ENCODE results near the gene FAM110A. TPM values are rescaled to one million over a fixed set of nuclear protein-coding genes. Genes with fewer than 3 reads are reported as not detected.

The FAM110A gene
- total RNA-seq, 4 donors from 2014 or later, result 2.9 to 5.2 (median 3.1) TPM

DNA sequence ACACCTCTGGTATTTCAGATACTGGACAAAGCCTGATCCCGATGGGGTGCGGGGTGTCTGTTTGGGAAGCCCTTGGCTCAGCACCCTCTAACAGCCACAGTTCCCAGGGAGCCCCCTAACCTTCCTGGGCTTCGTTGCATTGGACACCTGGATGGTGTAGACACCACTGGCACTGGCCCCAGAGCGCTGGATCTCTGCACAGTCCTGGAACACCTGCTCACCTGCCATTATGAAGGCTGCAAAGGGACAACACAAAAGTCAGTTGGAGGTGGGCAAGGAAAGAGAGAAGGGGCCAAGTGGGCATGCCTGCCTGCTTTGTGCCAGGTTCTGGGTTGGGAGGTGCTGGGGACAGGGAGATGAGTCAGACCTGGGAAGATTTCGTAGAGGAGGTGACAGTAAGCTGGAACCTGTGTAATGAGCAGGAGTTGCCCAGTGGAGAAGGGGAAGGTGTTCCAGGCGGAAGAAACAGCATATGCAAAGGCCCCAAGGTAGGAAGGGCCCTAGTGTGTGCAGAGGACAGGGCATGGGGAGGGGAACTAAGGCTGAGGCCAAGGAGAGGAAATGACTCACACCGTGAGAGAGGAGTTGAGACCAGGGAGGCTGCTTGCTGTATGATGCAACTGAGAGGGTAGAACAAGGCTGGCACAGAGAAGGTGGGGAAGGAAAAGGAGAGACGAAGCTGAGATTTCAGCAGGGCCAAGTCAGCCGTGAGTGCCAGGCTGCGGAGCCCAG lies 47.7 kb downstream of the FAM110A start:
- TF ChIP-seq CTCF (IDR thresholded peaks at IDR 0.05), result no peak
- ATAC-seq (ENCODE audit: low FRiP score) (no peak), DNase-seq (ENCODE audit: low spot score) (no peak)

- ATAC-seq (ENCODE audit: low FRiP score), result no peak
- DNase-seq (ENCODE audit: low spot score), result no peak
- no peak for TF ChIP-seq CTCF (IDR thresholded peaks at IDR 0.05)
Measured at GRCh38 chr20:881783-882144, 48.2 kb downstream of the FAM110A start.

- no peak for TF ChIP-seq CTCF (IDR thresholded peaks at IDR 0.05)
- DNase-seq (ENCODE audit: low spot score), result no peak
- ATAC-seq (ENCODE audit: low FRiP score), result peak; percentile 71
Measured at GRCh38 chr20:884983-885952, 51.8 kb downstream of the FAM110A start.

- TF ChIP-seq CTCF (IDR thresholded peaks at IDR 0.05), result no peak
- no peak for DNase-seq (ENCODE audit: low spot score)
- ATAC-seq (ENCODE audit: low FRiP score), result no peak
Measured at GRCh38 chr20:887137-887536, 53.6 kb downstream of the FAM110A start.

DNA sequence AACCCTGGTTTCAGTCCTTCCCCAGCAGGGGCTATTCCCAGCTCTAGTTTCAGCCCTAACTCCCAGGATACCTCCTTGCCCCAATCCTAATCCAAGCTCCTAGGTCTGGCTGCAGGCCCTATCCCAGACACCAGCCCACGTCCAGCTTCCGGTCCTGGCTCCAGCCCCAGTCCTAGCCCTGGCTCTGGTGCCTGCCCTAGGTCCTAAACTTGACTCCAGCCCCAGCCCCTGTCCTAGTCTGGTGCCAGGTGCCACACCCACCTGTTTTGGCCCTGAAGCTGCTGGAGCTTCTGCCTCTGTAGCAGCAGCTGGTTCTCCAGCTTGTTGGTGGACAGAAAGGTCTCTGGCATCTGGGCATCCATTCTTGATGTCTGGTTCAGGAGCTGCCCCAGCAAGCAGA lies 54.5 kb downstream of the FAM110A start:
- DNase-seq (ENCODE audit: low spot score), result no peak
- no peak for TF ChIP-seq CTCF (IDR thresholded peaks at IDR 0.05)

DNA sequence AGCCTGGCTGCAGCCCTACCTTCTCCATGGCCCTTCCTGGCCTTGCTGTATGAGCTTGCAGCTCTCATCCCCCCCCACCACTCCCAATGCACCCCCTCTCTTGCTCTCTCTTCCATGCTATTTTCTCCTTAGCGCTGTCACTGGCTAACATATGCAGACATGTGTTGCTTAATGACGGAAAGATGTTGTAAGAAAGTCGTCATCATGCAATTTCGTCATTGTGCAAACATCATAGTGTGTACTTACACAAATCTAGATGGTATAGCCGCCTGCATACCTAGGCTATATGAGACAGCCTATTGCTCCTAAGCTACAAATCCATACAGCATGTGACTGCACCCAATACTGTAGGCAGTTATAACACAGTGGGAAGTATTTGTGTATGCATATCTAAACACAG lies 55.6 kb downstream of the FAM110A start:
- TF ChIP-seq CTCF (IDR thresholded peaks at IDR 0.05), result no peak
- no peak for ATAC-seq (ENCODE audit: low FRiP score)
- no peak for DNase-seq (ENCODE audit: low spot score)

More for the DNA sequence above, 54.5 kb downstream of the FAM110A start:
- ATAC-seq (ENCODE audit: low FRiP score), result no peak
